Activated B cell treated with CpG ODN at 0.5 μM for 24 hours (primary cell): ENCODE measurements around the gene MAN1A1. TPM values are rescaled to one million over a fixed set of nuclear protein-coding genes. Genes with fewer than 3 reads are reported as not detected.

ENCODE experiments used
- ATAC-seq: fragments of 200-7000 bp; cut with Tn5 transposase; one replicate; pipeline ENCODE4 v1.10.0; 2021; ENCODE audit warnings: low read depth, mild to moderate bottlenecking, moderate library complexity
- CTCF ChIA-PET: fragments of 350-600 bp; sonication (Branson Sonifier 250); formaldehyde crosslinking; loops from one replicate; lab custom pipeline; 2021; ENCODE audit warnings: antibody characterized with exemption; lab: Charles Lee
- POLR2A ChIA-PET: fragments of 350-600 bp; sonication (Branson Sonifier 250); formaldehyde crosslinking; loops from one replicate; lab custom pipeline; 2021; ENCODE audit warnings: antibody characterized with exemption; lab: Charles Lee
- DNase-seq: peaks from one replicate; pipeline ENCODE4 v3.0.0; 2022
- H3K27ac Mint-ChIP-seq: one replicate; pipeline ENCODE4 v1.8.0; 2020; ENCODE audit warnings: mixed read lengths
- H3K27me3 Mint-ChIP-seq: one replicate; pipeline ENCODE4 v1.8.0; 2021; ENCODE audit warnings: mixed read lengths
- H3K36me3 Mint-ChIP-seq: one replicate; pipeline ENCODE4 v1.8.0; 2021; ENCODE audit warnings: low read depth, mixed read lengths
- H3K4me1 Mint-ChIP-seq: one replicate; pipeline ENCODE4 v1.8.0; 2021; ENCODE audit warnings: mixed read lengths
- H3K4me3 Mint-ChIP-seq: one replicate; pipeline ENCODE4 v1.8.0; 2020; ENCODE audit warnings: mild to moderate bottlenecking, mixed read lengths
- H3K9me3 Mint-ChIP-seq: one replicate; pipeline ENCODE4 v1.8.0; 2020; ENCODE audit warnings: mixed read lengths
- intact Hi-C: fragments of 100-400 bp; cut with micrococcal nuclease; formaldehyde crosslinking; loops from one replicate; pipeline ENCODE4 v1.15.1; 2024
- total RNA-seq: library from RNA; stranded (reverse); gene quantifications from 2 replicates; pipeline ENCODE4 v1.2.3, GENCODE V29; 2022
- TF ChIP-seq, protein P1 (sequence below): fragments of 200-600 bp; IDR thresholded peaks from one replicate; pipeline ENCODE4 v1.8.0; 2022; ENCODE audit warnings: antibody characterized with exemption, mild to moderate bottlenecking

MAN1A1 gene
- total RNA-seq, 1 donor from 2014 or later: 18.1 TPM

DNA sequence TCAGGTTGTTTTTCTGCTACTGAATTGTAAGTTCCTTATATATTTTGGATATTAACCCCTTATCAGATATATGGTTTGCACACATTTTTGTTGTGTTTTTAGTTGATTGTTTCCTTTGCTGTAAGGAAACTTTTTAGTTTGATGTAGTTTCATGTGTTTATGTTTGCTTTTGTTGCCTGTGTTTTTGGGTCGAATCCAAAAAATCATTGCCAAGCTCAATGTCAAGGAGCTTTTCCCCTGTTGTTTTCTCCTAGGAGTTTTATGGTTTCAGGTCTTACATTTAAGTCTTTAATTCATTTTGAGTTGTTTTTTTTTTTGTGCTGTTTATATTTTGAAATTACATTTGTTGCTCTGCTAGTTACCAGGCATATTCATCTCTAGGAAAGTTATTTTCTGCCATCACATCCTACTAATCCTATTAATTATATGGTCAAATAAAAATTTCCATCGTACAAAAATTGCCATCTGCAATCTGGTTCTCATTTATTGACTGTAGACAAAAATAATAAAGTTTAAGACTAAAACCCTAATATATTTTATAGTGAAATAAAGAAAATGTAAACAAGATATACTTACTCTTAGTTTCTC lies 167.3 kb downstream of the MAN1A1 start:
- H3K27ac Mint-ChIP-seq: no peak overlapping the region
- ATAC-seq (no peak), DNase-seq (no peak)
- H3K27me3 Mint-ChIP-seq: no peaks in the 10 kb centered on the region
- intact Hi-C loops: no loop called here
- peaks cover 60% of the 10 kb centered on the region for H3K36me3 Mint-ChIP-seq
- CTCF ChIA-PET: no interaction called here
- POLR2A ChIA-PET: no interaction called here
- H3K4me3 Mint-ChIP-seq: no peak overlapping the region
- no peaks in the 10 kb centered on the region for H3K4me1 Mint-ChIP-seq
- TF ChIP-seq, protein P1, sequence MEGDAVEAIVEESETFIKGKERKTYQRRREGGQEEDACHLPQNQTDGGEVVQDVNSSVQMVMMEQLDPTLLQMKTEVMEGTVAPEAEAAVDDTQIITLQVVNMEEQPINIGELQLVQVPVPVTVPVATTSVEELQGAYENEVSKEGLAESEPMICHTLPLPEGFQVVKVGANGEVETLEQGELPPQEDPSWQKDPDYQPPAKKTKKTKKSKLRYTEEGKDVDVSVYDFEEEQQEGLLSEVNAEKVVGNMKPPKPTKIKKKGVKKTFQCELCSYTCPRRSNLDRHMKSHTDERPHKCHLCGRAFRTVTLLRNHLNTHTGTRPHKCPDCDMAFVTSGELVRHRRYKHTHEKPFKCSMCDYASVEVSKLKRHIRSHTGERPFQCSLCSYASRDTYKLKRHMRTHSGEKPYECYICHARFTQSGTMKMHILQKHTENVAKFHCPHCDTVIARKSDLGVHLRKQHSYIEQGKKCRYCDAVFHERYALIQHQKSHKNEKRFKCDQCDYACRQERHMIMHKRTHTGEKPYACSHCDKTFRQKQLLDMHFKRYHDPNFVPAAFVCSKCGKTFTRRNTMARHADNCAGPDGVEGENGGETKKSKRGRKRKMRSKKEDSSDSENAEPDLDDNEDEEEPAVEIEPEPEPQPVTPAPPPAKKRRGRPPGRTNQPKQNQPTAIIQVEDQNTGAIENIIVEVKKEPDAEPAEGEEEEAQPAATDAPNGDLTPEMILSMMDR: no peak
- no peaks in the 10 kb centered on the region for H3K9me3 Mint-ChIP-seq

DNA sequence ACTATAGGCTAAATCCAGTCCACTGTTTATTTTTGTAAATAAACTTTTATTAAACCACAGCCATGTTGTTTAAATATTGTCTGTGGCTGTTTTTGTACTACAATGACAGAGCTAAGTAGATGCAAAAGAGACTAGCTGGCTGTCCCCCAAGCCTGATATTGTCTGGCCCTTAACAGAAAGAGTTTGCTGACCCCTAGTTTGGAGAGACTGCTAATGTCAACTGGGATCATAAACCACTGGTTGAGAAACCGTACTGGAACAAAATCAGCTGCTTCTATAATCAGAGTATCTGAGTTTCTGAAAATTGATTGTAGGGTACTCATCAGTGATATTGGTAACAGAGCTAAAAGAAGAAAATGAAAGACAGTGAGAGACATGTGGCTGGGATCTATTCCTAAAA lies 168.5 kb downstream of the MAN1A1 start:
- no peak for ATAC-seq

DNA sequence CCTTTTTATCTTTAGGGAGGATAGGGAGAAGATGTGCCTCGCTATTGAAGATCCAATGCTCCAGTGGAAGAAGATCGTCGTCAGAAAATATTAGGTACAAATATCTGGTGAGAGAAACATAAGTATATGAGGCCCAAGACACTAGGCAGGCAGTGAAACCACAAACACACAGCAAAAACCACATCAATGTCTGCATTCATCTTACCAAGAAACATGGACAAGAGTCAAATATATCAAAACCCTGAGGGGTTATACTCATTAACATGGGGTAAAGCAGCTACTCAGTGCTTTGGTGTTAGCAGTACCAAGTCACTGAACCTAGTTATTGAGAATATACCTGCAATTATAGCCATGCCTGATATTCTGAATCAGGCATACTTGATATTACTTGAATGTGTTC lies 169.7 kb downstream of the MAN1A1 start:
- peaks cover 43% of the 10 kb centered on the region for H3K36me3 Mint-ChIP-seq
- ChIA-PET POLR2A (no interaction called here), CTCF (no interaction called here)
- DNase-seq: no peak
- TF ChIP-seq, protein P1: no peak
- ATAC-seq: no peak
- H3K27me3 Mint-ChIP-seq: no peaks in the 10 kb centered on the region
- no peak overlapping the region for H3K4me3 Mint-ChIP-seq
- intact Hi-C loops: no loop called here
- H3K9me3 Mint-ChIP-seq: no peaks in the 10 kb centered on the region
- no peak overlapping the region for H3K27ac Mint-ChIP-seq
- no peaks in the 10 kb centered on the region for H3K4me1 Mint-ChIP-seq

More for the DNA sequence above, 168.5 kb downstream of the MAN1A1 start:
- CTCF ChIA-PET: no interaction called here
- H3K9me3 Mint-ChIP-seq: no peaks in the 10 kb centered on the region
- POLR2A ChIA-PET: no interaction called here
- H3K27ac Mint-ChIP-seq: no peak overlapping the region
- H3K4me3 Mint-ChIP-seq: no peak overlapping the region
- intact Hi-C loops: no loop called here
- no peaks in the 10 kb centered on the region for H3K27me3 Mint-ChIP-seq
- H3K36me3 Mint-ChIP-seq: peaks cover 52% of the 10 kb centered on the region
- H3K4me1 Mint-ChIP-seq: no peaks in the 10 kb centered on the region
- TF ChIP-seq, protein P1: no peak
- no peak for DNase-seq

DNA sequence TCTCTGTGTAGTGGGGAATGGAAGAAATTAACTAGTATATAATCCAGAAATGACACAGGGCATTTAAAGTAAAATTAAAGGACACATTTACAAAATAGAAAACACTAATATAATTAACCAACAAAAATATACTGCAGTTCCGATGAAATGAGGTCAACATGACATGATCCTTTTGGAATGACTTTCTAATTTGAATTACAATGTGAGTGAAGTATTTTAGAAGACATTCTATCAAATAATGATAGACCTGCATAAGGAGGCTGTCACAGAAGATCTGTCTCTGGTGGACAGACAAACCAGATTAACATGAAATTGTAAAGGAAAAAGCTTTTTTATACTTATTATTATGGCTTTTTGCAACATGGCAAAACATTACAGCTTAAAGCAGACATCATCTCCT lies 170.5 kb downstream of the MAN1A1 start:
- no peak for DNase-seq
- TF ChIP-seq, protein P1: no peak
- Mint-ChIP-seq H3K4me3 (no peak overlapping the region), H3K36me3 (peaks cover 37% of the 10 kb centered on the region), H3K27me3 (no peaks in the 10 kb centered on the region), H3K9me3 (no peaks in the 10 kb centered on the region), H3K27ac (no peak overlapping the region), H3K4me1 (no peaks in the 10 kb centered on the region)
- intact Hi-C loops: no loop called here
- ATAC-seq: no peak
- ChIA-PET POLR2A (no interaction called here), CTCF (no interaction called here)

DNA sequence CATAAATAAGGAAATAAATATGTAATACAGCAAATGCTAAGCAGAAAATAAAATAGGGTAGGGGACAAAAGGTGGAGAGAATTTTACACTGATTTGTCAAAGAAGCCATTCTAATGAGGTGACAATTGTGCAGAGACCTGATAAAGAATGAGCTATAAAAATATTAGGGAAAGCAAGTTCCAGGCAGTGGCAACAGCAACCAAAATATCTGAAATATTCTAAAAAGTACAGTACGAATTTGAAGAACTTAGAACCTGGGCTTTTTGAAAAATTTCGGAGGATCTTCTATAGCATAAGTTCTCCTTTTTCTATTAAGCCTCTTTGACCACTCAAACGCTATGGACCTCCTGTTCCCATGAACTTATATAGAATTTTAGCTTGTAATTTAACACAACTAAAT lies 173.1 kb downstream of the MAN1A1 start:
- CTCF ChIA-PET: no interaction called here
- H3K27ac Mint-ChIP-seq: no peak overlapping the region
- intact Hi-C loops: no loop called here
- no peaks in the 10 kb centered on the region for H3K27me3 Mint-ChIP-seq
- POLR2A ChIA-PET: no interaction called here
- H3K4me1 Mint-ChIP-seq: no peaks in the 10 kb centered on the region
- ATAC-seq: no peak
- no peaks in the 10 kb centered on the region for H3K9me3 Mint-ChIP-seq
- H3K4me3 Mint-ChIP-seq: no peak overlapping the region
- peaks cover 23% of the 10 kb centered on the region for H3K36me3 Mint-ChIP-seq
- DNase-seq: no peak
- TF ChIP-seq, protein P1: no peak
